ENCODE measurements around the gene CLSTN2.

DNA sequence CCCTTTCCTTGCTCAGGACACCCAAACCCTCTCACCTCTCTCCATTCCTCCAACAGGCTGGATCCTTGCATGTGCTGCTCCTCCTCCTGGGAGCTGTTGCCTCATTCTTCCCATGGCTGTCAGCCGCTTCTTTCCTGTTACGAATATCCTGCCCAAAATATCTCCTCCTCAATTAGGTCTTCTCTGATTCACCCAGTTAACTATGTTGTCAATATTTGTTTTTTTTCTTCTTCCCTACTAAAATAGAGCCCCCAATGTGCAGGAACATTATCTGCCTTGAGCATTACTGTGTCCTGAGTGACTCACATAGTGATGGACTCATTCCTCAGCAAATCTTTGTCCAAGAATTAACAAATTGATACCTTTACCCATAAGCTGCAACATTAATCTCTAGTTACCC is 357.2 kb downstream of the CLSTN2 start:
- no peak for TF ChIP-seq FOS (IDR thresholded peaks at IDR 0.05; ENCODE audit: low read depth, low read length)
- TF ChIP-seq POLR2A (IDR thresholded peaks at IDR 0.05; ENCODE audit: low read depth, low read length), result no peak
- TF ChIP-seq, protein P1, sequence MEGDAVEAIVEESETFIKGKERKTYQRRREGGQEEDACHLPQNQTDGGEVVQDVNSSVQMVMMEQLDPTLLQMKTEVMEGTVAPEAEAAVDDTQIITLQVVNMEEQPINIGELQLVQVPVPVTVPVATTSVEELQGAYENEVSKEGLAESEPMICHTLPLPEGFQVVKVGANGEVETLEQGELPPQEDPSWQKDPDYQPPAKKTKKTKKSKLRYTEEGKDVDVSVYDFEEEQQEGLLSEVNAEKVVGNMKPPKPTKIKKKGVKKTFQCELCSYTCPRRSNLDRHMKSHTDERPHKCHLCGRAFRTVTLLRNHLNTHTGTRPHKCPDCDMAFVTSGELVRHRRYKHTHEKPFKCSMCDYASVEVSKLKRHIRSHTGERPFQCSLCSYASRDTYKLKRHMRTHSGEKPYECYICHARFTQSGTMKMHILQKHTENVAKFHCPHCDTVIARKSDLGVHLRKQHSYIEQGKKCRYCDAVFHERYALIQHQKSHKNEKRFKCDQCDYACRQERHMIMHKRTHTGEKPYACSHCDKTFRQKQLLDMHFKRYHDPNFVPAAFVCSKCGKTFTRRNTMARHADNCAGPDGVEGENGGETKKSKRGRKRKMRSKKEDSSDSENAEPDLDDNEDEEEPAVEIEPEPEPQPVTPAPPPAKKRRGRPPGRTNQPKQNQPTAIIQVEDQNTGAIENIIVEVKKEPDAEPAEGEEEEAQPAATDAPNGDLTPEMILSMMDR (conservative IDR thresholded peaks at IDR 0.05; ENCODE audit: low read depth, low read length), result no peak
- TF ChIP-seq SMC3 (IDR thresholded peaks at IDR 0.05; ENCODE audit: low read depth, low read length), result no peak
- no peak for TF ChIP-seq MAZ (IDR thresholded peaks at IDR 0.05; ENCODE audit: borderline replicate concordance, low read depth, low read length)
- TF ChIP-seq RFX5 (IDR thresholded peaks at IDR 0.05; ENCODE audit: low read depth, low read length), result no peak
- TF ChIP-seq RCOR1 (IDR thresholded peaks at IDR 0.05; ENCODE audit: insufficient replicate concordance, low read length), result no peak
- TF ChIP-seq ELK1 (IDR thresholded peaks at IDR 0.05; ENCODE audit: borderline replicate concordance, low read depth, low read length), result no peak
- TF ChIP-seq BHLHE40 (IDR thresholded peaks at IDR 0.05; ENCODE audit: low read depth, low read length), result no peak
- no peak for TF ChIP-seq RAD21 (IDR thresholded peaks at IDR 0.05; ENCODE audit: low read length)
- TF ChIP-seq USF2 (IDR thresholded peaks at IDR 0.05; ENCODE audit: low read depth, low read length), result no peak
- TF ChIP-seq CEBPB (IDR thresholded peaks at IDR 0.05; ENCODE audit: low read depth, low read length), result no peak

Measured in IMR-90 (cell line).